Measurements from ENCODE around the gene SLC24A4. TPM values are rescaled to one million over a fixed set of nuclear protein-coding genes. Genes with fewer than 3 reads are reported as not detected.

Gene SLC24A4
- total and polyA plus RNA-seq, 2 of the 4 experiments (the other 2 are of a cell fraction) = not detected

GRCh38 chr14:92448786-92449185, 125.8 kb downstream of the SLC24A4 start:
- no peak overlapping the region for H3K18ac ChIP-seq (ENCODE audit: low read depth, low read length)
- no peaks in the 10 kb centered on the region for H4K20me1 ChIP-seq (ENCODE audit: insufficient read depth, low read length)
- no peak overlapping the region for H4K8ac ChIP-seq (ENCODE audit: low read depth in 2 of 2, low read length in 2 of 2)
- no peak overlapping the region for H4K5ac ChIP-seq (ENCODE audit: low read depth, low read length)
- H3K56ac ChIP-seq (ENCODE audit: extremely low read depth, insufficient read depth, low read length) = no peak overlapping the region
- H3K79me1 ChIP-seq (ENCODE audit: low read depth in 1 of 2, low read length in 2 of 2) = no peaks in the 10 kb centered on the region
- no peaks in the 10 kb centered on the region for H3K36me3 ChIP-seq (ENCODE audit: control insufficient read depth, insufficient read depth, low read length)
- dilution Hi-C loops (cut with HindIII; ENCODE audit: low sequenced_read_pairs, unreplicated experiment) (no loop called here), in situ Hi-C loops (cut with MboI; ENCODE audit: low sequenced_read_pairs) (no loop called here), intact Hi-C loops (cut with micrococcal nuclease) (no loop called here)
- no peak overlapping the region for H2AFZ ChIP-seq (replicated peaks; ENCODE audit: low read length, poor library complexity)
- H4K91ac ChIP-seq (ENCODE audit: insufficient read depth, low read depth, low read length) = no peak overlapping the region
- H2AK5ac ChIP-seq (ENCODE audit: low read depth, low read length) = no peak overlapping the region
- POLR2A ChIA-PET (ENCODE audit: unreplicated experiment) = no interaction called here
- no peak overlapping the region for H3K9ac ChIP-seq (ENCODE audit: low read depth, low read length)
- H3K4ac ChIP-seq (ENCODE audit: low read depth, low read length) = no peak overlapping the region
- CTCF ChIA-PET = no interaction called here
- DNase-seq (no peak), ATAC-seq (ENCODE audit: low read depth) (no peak)
- no peak overlapping the region for H2BK120ac ChIP-seq (ENCODE audit: low read depth, low read length)
- no peak overlapping the region for H2BK20ac ChIP-seq (ENCODE audit: low read depth, low read length)
- no peak overlapping the region for H2AK9ac ChIP-seq (replicated peaks; ENCODE audit: low read depth, low read length, poor library complexity)
- no peak overlapping the region for H3K23ac ChIP-seq (ENCODE audit: low read depth, low read length)
- H3K9me1 ChIP-seq (ENCODE audit: insufficient read depth, low read length) = no peaks in the 10 kb centered on the region
- peaks cover 2% of the 10 kb centered on the region; the same call in 1 of the 2 replicates for H3K27me3 ChIP-seq (ENCODE audit: control insufficient read depth, insufficient read depth, low read length)
- no peak overlapping the region for H3K4me3 ChIP-seq (ENCODE audit: insufficient read depth, low read depth, low read length)
- H3K14ac ChIP-seq (replicated peaks; ENCODE audit: low read depth, low read length) = no peak overlapping the region
- WGBS, 2 experiments (ENCODE audit: extremely low coverage in 2 of 2, insufficient read length in 1 of 2) = no CpG with 5 or more reads among the region's 6 CpGs
- TF ChIP-seq RCOR1 (IDR thresholded peaks at IDR 0.05; ENCODE audit: insufficient replicate concordance, low read length) (no peak), FOS (IDR thresholded peaks at IDR 0.05; ENCODE audit: low read depth, low read length) (no peak), MAFK (IDR thresholded peaks at IDR 0.05; ENCODE audit: low read depth, low read length) (no peak), BHLHE40 (IDR thresholded peaks at IDR 0.05; ENCODE audit: low read depth, low read length) (no peak), POLR2A (IDR thresholded peaks at IDR 0.05; ENCODE audit: low read depth, low read length) (no peak), RFX5 (IDR thresholded peaks at IDR 0.05; ENCODE audit: low read depth, low read length) (no peak), CEBPB (IDR thresholded peaks at IDR 0.05; ENCODE audit: low read depth, low read length) (no peak), SMC3 (IDR thresholded peaks at IDR 0.05; ENCODE audit: low read depth, low read length) (no peak), MXI1 (IDR thresholded peaks at IDR 0.05; ENCODE audit: borderline replicate concordance, low read depth, low read length) (no peak), USF2 (IDR thresholded peaks at IDR 0.05; ENCODE audit: low read depth, low read length) (no peak), RAD21 (IDR thresholded peaks at IDR 0.05; ENCODE audit: low read length) (no peak), MAZ (IDR thresholded peaks at IDR 0.05; ENCODE audit: borderline replicate concordance, low read depth, low read length) (no peak), NFE2L2 (IDR thresholded peaks at IDR 0.05; ENCODE audit: low read depth, low read length) (no peak), CHD1 (IDR thresholded peaks at IDR 0.05; ENCODE audit: low read depth, low read length) (no peak)
- TF ChIP-seq, protein P1, sequence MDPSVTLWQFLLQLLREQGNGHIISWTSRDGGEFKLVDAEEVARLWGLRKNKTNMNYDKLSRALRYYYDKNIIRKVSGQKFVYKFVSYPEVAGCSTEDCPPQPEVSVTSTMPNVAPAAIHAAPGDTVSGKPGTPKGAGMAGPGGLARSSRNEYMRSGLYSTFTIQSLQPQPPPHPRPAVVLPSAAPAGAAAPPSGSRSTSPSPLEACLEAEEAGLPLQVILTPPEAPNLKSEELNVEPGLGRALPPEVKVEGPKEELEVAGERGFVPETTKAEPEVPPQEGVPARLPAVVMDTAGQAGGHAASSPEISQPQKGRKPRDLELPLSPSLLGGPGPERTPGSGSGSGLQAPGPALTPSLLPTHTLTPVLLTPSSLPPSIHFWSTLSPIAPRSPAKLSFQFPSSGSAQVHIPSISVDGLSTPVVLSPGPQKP (IDR thresholded peaks at IDR 0.05; ENCODE audit: borderline replicate concordance, low read depth, low read length) = no peak
- TF ChIP-seq, protein P2, sequence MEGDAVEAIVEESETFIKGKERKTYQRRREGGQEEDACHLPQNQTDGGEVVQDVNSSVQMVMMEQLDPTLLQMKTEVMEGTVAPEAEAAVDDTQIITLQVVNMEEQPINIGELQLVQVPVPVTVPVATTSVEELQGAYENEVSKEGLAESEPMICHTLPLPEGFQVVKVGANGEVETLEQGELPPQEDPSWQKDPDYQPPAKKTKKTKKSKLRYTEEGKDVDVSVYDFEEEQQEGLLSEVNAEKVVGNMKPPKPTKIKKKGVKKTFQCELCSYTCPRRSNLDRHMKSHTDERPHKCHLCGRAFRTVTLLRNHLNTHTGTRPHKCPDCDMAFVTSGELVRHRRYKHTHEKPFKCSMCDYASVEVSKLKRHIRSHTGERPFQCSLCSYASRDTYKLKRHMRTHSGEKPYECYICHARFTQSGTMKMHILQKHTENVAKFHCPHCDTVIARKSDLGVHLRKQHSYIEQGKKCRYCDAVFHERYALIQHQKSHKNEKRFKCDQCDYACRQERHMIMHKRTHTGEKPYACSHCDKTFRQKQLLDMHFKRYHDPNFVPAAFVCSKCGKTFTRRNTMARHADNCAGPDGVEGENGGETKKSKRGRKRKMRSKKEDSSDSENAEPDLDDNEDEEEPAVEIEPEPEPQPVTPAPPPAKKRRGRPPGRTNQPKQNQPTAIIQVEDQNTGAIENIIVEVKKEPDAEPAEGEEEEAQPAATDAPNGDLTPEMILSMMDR (conservative IDR thresholded peaks at IDR 0.05; ENCODE audit: low read depth, low read length) = no peak
- no peaks in the 10 kb centered on the region for H3K4me1 ChIP-seq (ENCODE audit: control insufficient read depth, insufficient read depth, low read length)
- H3K27ac ChIP-seq (ENCODE audit: insufficient read depth, low read length) = no peak overlapping the region
- no peak overlapping the region for H3K4me2 ChIP-seq (ENCODE audit: low read depth, low read length)
- H2BK15ac ChIP-seq (ENCODE audit: low read depth, low read length) = no peak overlapping the region
- BruUV-seq (replicated peaks) = no TSS peak
- H2BK5ac ChIP-seq (ENCODE audit: low read depth, low read length, poor library complexity, severe bottlenecking) = no peak overlapping the region
- H3K9me3 ChIP-seq (ENCODE audit: control insufficient read depth, insufficient read depth, low read length) = no peaks in the 10 kb centered on the region; the same call in 1 of the 2 replicates

Measured in IMR-90 (cell line).